Esophagus mucosa (tissue), 1 donor: Measurements from ENCODE around the gene ANKUB1. TPM values are rescaled to one million over a fixed set of nuclear protein-coding genes. Genes with fewer than 3 reads are reported as not detected.

Experiments
- total RNA-seq: library from RNA; stranded (reverse); gene quantifications from one replicate; pipeline ENCODE4 v1.2.4, GENCODE V29; 2023
- donor health status: DM: yes; HTN: yes; CAD: no.

Gene ANKUB1
- total RNA-seq, 1 donor from 2014 or later, result not detected

Other genes with a start within 250 kb of the ANKUB1 start
- 30.7 TPM for gene WWTR1, start 134.5 kb downstream of the ANKUB1 start, total RNA-seq
- 30.5 TPM for gene COMMD2, start 40.1 kb downstream of the ANKUB1 start, total RNA-seq
- 32.8 TPM for gene RNF13, start 20.7 kb upstream of the ANKUB1 start, total RNA-seq
- gene PFN2, start 178.3 kb upstream of the ANKUB1 start, total RNA-seq, result 51.0 TPM